A549 (cell line): Measurements from ENCODE around the gene ZSWIM1. TPM values are rescaled to one million over a fixed set of nuclear protein-coding genes. Genes with fewer than 3 reads are reported as not detected.

Source experiments
- ATAC-seq, 2 experiments: fragments of 200-7000 bp in 1 of 2; fragments of >200 bp in 1 of 2; cut with Nextera tagmentation in 1 of 2; cut with Tn5 transposase in 1 of 2; 3 replicates each; pipeline versions ENCODE4 v1.8.0 to v1.9.1; 2018 to 2020; ENCODE audit warnings: mild to moderate bottlenecking in 1 of 2, moderate library complexity in 1 of 2
- CTCF ChIA-PET: fragments of 300-600 bp; sonication (Branson Sonifier 250); formaldehyde crosslinking; extraction: SDS; loops from one replicate; lab custom pipeline; 2021; ENCODE audit warnings: antibody characterized with exemption, inconsistent platforms; lab: Yijun Ruan, JAX
- POLR2A ChIA-PET: fragments of 350-600 bp; formaldehyde crosslinking; extraction: SDS; loops from one replicate; lab custom pipeline; 2021; ENCODE audit warnings: antibody characterized with exemption, inconsistent platforms; lab: Yijun Ruan, JAX
- DNase-seq, 2 experiments: peaks; one replicate each; pipeline versions ENCODE4 v3.0.0 to v3.0.0-alpha.2; 2011 to 2016; ENCODE audit warnings: low read depth in 1 of 2, low spot score in 1 of 2
- FAIRE-seq: peaks from 2 replicates; lab custom pipeline; 2011; peaks lifted over from hg19 to GRCh38; lab: Jason Lieb, UNC
- H3K27ac ChIP-seq, 2 experiments: fragments of >200 bp; sonication (Bioruptor Twin); formaldehyde crosslinking; 3 replicates each; pipeline ENCODE4 v1.5.1; 2016 to 2017
- H3K4me1 ChIP-seq: fragments of >200 bp; sonication (Bioruptor Twin); formaldehyde crosslinking; 3 replicates; pipeline ENCODE4 v1.6.1; 2016
- H3K4me2 ChIP-seq: fragments of >200 bp; sonication (Bioruptor Twin); formaldehyde crosslinking; 3 replicates; pipeline ENCODE4 v1.6.1; 2016
- H3K4me3 ChIP-seq: fragments of >200 bp; sonication (Bioruptor Twin); formaldehyde crosslinking; 3 replicates; pipeline ENCODE4 v1.5.1; 2016
- H3K9me3 ChIP-seq: fragments of >200 bp; sonication (Bioruptor Twin); formaldehyde crosslinking; 3 replicates; pipeline ENCODE4 v1.6.1; 2016
- ATOH8 ChIP-seq: fragments of 250-450 bp; sonication (Bioruptor Pico); IDR thresholded peaks from 2 replicates; pipeline ENCODE4 v1.5.0; 2020; ENCODE audit warnings: low read depth, mild to moderate bottlenecking, moderate library complexity
- BCL3 ChIP-seq: fragments of >200 bp; sonication (Bioruptor Twin); formaldehyde crosslinking; IDR thresholded peaks from 3 replicates; pipeline ENCODE4 v1.6.1; 2016
- BHLHE40 ChIP-seq: IDR thresholded peaks from 2 replicates; pipeline ENCODE4 v1.6.1; 2012; ENCODE audit warnings: low read depth, low read length, inconsistent platforms
- EP300 ChIP-seq, 2 experiments: fragments of >200 bp; sonication (Bioruptor Twin); formaldehyde crosslinking; IDR thresholded peaks; 2 replicates in 1 of 2; 3 replicates in 1 of 2; pipeline ENCODE4 v1.6.1; 2016 to 2017
- FOSB ChIP-seq: fragments of 250-450 bp; sonication (Bioruptor Pico); IDR thresholded peaks from 2 replicates; pipeline ENCODE4 v1.5.0; 2020; ENCODE audit warnings: mild to moderate bottlenecking, moderate library complexity
- GATA3 ChIP-seq: IDR thresholded peaks from 2 replicates; pipeline ENCODE4 v1.6.1; 2012; ENCODE audit warnings: borderline replicate concordance
- HES2 ChIP-seq: fragments of >200 bp; sonication (Bioruptor Twin); formaldehyde crosslinking; IDR thresholded peaks from 2 replicates; pipeline ENCODE4 v1.6.1; 2016
- HMGXB4 ChIP-seq: fragments of 250-450 bp; sonication (Bioruptor Pico); IDR thresholded peaks from 2 replicates; pipeline ENCODE4 v1.5.0; 2021; ENCODE audit warnings: mild to moderate bottlenecking, moderate library complexity, borderline replicate concordance
- HOXB13 ChIP-seq: fragments of 250-450 bp; sonication (Bioruptor Pico); IDR thresholded peaks from 2 replicates; pipeline ENCODE4 v1.5.0; 2020; ENCODE audit warnings: low read depth, mild to moderate bottlenecking, moderate library complexity
- KDM1A ChIP-seq: fragments of 200-600 bp; sonication (generic); IDR thresholded peaks from 2 replicates; pipeline ENCODE4 v1.6.1; 2016; ENCODE audit warnings: low read depth, mild to moderate bottlenecking
- KDM5A ChIP-seq: fragments of 200-600 bp; sonication (generic); IDR thresholded peaks from 2 replicates; pipeline ENCODE4 v1.6.1; 2016; ENCODE audit warnings: antibody characterized with exemption, mild to moderate bottlenecking
- MAFK ChIP-seq: fragments of 450-650 bp; IDR thresholded peaks from 2 replicates; pipeline ENCODE4 v1.6.1; 2014; ENCODE audit not compliant: partially characterized antibody
- MAX ChIP-seq: IDR thresholded peaks from 2 replicates; pipeline ENCODE4 v1.6.1; 2012
- MAZ ChIP-seq: fragments of 150-350 bp; IDR thresholded peaks from 2 replicates; pipeline ENCODE4 v1.6.1; 2014; ENCODE audit warnings: antibody characterized with exemption, low read depth, low read length, borderline replicate concordance
- NFE2L2 ChIP-seq: fragments of 150-350 bp; conservative IDR thresholded peaks from 2 replicates; pipeline ENCODE4 v1.6.1; 2014; ENCODE audit warnings: low read length
- PBX3 ChIP-seq: IDR thresholded peaks from 2 replicates; pipeline ENCODE4 v1.6.1; 2012
- RAD21 ChIP-seq, 2 experiments: fragments of >200 bp in 1 of 2; sonication (Bioruptor Twin) in 1 of 2; formaldehyde crosslinking in 1 of 2; IDR thresholded peaks in 1 of 2; conservative IDR thresholded peaks in 1 of 2; 2 replicates in 1 of 2; 3 replicates in 1 of 2; pipeline ENCODE4 v1.6.1; 2012 to 2018; ENCODE audit warnings: inconsistent platforms in 1 of 2
- RCOR1 ChIP-seq: fragments of 150-350 bp; IDR thresholded peaks from 2 replicates; pipeline ENCODE4 v1.6.1; 2014; ENCODE audit warnings: antibody characterized with exemption, low read length, low read depth
- RFX5 ChIP-seq: fragments of 450-650 bp; IDR thresholded peaks from 2 replicates; pipeline ENCODE4 v1.7.1; 2014; ENCODE audit warnings: antibody characterized with exemption, mild to moderate bottlenecking, moderate library complexity
- SMC3 ChIP-seq: fragments of >200 bp; sonication (Bioruptor Twin); formaldehyde crosslinking; IDR thresholded peaks from 3 replicates; pipeline ENCODE4 v1.6.1; 2018; ENCODE audit warnings: inconsistent platforms
- SREBF2 ChIP-seq: fragments of 450-650 bp; IDR thresholded peaks from 2 replicates; pipeline ENCODE4 v1.6.1; 2014; ENCODE audit warnings: mild to moderate bottlenecking, moderate library complexity
- TP53 ChIP-seq: fragments of 250-450 bp; sonication (Bioruptor Pico); IDR thresholded peaks from 2 replicates; pipeline ENCODE4 v1.5.0; 2021; ENCODE audit warnings: mild to moderate bottlenecking, moderate library complexity
- WGBS: methylation state at CpG from one replicate; pipeline ENCODE4 v1.1.6; 2017; ENCODE audit errors: missing lambda C conversion rate; 5-methylcytosine and 5-hydroxymethylcytosine counted together
- polyA plus RNA-seq, 4 experiments: library from polyadenylated mRNA; depleted of rRNA in 3 of 4; stranded (reverse); fragments of >200 nt; fragmentation: RNase III in 1 of 4; extraction: RNeasy Plus Mini Kit Qiagen cat#74134 plus additional on column Dnase treatment in 1 of 4; gene quantifications; 2 replicates in 3 of 4; 3 replicates in 1 of 4; pipeline ENCODE4 v1.2.3, GENCODE V29; 2011 to 2017

The ZSWIM1 gene
- polyA plus RNA-seq, 2 of the 4 experiments (the other 2 are of a cell fraction) = 4.7 to 6.6 TPM

GRCh38 chr20:45913116-45913515, 32.1 kb downstream of the ZSWIM1 start:
- Histone ChIP-seq H3K27ac (no peak overlapping the region), H3K4me1 (peaks cover 11% of the 10 kb centered on the region; the same call in 2 of the 3 replicates), H3K4me2 (no peak overlapping the region), H3K9me3 (no peaks in the 10 kb centered on the region), H3K4me3 (no peak overlapping the region)
- ChIA-PET CTCF (no interaction called here), POLR2A (no interaction called here)
- no peak for FAIRE-seq
- DNase-seq = no peak
- ATAC-seq = no peak
- WGBS = 87% methylated on average over 4 of the region's 5 CpGs
- TF ChIP-seq EP300 (IDR thresholded peaks at IDR 0.05) = no peak
- TF ChIP-seq TP53 = no peak
- no peak for TF ChIP-seq MAFK
- TF ChIP-seq NFE2L2 = no peak
- no peak for TF ChIP-seq HES2
- TF ChIP-seq BCL3 = no peak
- TF ChIP-seq RAD21 (conservative IDR thresholded peaks at IDR 0.05 in 1 of 2, IDR thresholded peaks at IDR 0.05 in 1 of 2) = no peak
- no peak for TF ChIP-seq ATOH8
- TF ChIP-seq KDM5A = no peak
- TF ChIP-seq HMGXB4 (CRISPR knock-in tag) = no peak
- no peak for TF ChIP-seq KDM1A
- no peak for TF ChIP-seq GATA3
- TF ChIP-seq RCOR1 = no peak
- no peak for TF ChIP-seq RFX5
- TF ChIP-seq FOSB = no peak
- no peak for TF ChIP-seq MAZ
- no peak for TF ChIP-seq MAX
- TF ChIP-seq BHLHE40 = no peak
- no peak for TF ChIP-seq HOXB13 (CRISPR knock-in tag)
- TF ChIP-seq, all 56 proteins: peak for 0

GRCh38 chr20:45917790-45918141, 36.7 kb downstream of the ZSWIM1 start:
- Histone ChIP-seq H3K9me3 (no peaks in the 10 kb centered on the region), H3K4me1 (no peaks in the 10 kb centered on the region), H3K4me3 (no peak overlapping the region), H3K27ac (no peak overlapping the region), H3K4me2 (no peak overlapping the region)
- CTCF ChIA-PET = interaction anchor here (1.1 to 2.9 kb wide), 2 partner anchors 8 to 16 kb away, joined by 3 to 12 read pairs; partner anchors contain the start of gene PCIF1
- ATAC-seq (no peak), FAIRE-seq (no peak), DNase-seq (no peak)
- no peak for TF ChIP-seq SMC3
- no peak for TF ChIP-seq ATOH8
- no peak for TF ChIP-seq NFE2L2
- TF ChIP-seq PBX3 = no peak
- no peak for TF ChIP-seq FOSB
- no peak for TF ChIP-seq SREBF2
- WGBS = 81% methylated on average over 5 of the region's 5 CpGs
- POLR2A ChIA-PET = no interaction called here
